GM12891 (cell line): ENCODE results near the gene CPNE7.

ENCODE experiments used
- PAX5 ChIP-seq: IDR thresholded peaks from 2 replicates; pipeline ENCODE4 v1.6.1; 2011; ENCODE audit warnings: low read length, moderate library complexity, mild to moderate bottlenecking; ENCODE audit not compliant: insufficient read depth, severe bottlenecking
- POLR2A ChIP-seq: IDR thresholded peaks from 2 replicates; pipeline ENCODE4 v1.6.1; 2011; ENCODE audit warnings: low read depth, low read length, control low read depth
- POLR2AphosphoS5 ChIP-seq: IDR thresholded peaks from 2 replicates; pipeline ENCODE4 v1.6.1; 2011; ENCODE audit warnings: low read depth, low read length, control low read depth
- POU2F2 ChIP-seq: IDR thresholded peaks from 2 replicates; pipeline ENCODE4 v1.6.1; 2011; ENCODE audit warnings: low read depth, mild to moderate bottlenecking, control low read depth, low read length, moderate library complexity
- TAF1 ChIP-seq: IDR thresholded peaks from 2 replicates; pipeline ENCODE4 v1.6.1; 2011; ENCODE audit warnings: low read depth, low read length, control low read depth

DNA sequence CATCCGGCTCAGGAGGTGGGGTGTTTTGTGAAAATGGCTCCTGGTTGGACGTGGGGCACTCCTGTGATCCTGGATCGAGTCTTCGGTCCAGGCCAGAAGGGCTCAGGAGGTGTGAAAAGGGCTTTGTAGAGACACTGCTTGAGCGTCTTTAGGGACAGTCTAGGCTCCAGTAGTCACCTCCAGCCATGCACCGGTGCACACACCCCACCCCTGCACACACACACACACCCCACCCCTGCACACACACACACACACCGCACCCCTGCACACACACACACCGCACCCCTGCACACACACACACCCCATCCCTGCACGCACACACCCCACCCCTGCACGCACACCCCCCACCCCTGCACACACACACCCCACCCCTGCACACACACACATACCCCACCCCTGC lies 62.9 kb downstream of the CPNE7 start:
- TF ChIP-seq POLR2A (no peak), POLR2AphosphoS5 (no peak), TAF1 (no peak), PAX5 (no peak), POU2F2 (no peak)
